Activated T-cell treated with anti-CD3 and anti-CD28 coated beads for 48 hours (primary cell): ENCODE data around the gene APCDD1L.
"Not testable (repeated sequence)": the region's sequence is repeated elsewhere in the genome, so short reads cannot be mapped to it uniquely, and the experiment has no call there.

ENCODE experiments used
- DNase-seq: peaks from one replicate; pipeline ENCODE4 v3.0.0-alpha.2; 2020; ENCODE audit warnings: low read depth

The APCDD1L gene

DNA sequence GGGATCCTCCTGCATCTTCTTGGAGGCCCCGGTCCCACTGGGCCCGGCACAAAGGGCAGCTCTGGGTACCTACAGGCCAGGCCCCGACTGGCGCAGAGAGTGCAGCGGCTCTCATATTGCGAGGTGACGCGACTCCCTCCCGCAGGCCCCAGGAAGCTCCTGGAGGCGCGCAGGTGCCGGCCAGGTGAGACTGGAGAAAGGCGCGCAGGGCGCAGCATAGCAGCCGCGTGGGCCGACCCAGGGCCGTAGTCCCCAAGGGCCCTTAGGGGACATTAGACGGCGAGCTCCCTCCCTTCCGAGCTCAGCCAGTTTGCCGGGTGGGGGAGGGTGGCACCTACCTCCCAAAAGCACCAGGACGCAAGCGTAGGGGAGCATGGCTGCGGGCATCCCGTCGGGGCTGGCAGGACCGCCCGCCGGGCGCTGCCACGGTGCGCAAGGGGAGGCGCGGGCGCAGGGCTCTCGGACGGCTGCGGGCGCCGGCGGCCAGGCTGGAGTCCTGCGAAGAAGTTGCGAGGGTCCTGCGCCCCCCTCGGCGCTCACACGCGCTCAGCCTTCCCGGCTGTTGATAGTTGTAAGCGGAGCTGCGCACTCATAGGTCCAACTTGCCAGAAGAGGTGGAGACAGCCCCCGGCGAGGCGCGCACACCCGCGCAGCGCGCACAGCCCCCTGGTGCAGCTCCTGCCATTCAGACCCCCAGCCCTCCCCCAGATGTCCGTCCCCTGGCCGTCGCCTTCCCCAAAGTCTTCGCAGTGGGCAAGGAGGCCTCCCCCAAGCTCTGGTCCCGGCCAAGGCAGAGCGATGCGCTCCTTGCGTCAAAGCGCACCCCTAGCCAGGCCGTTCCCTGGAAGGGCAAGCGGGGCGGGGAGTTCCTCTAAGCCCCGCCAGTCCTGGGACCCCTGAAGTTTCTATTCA is 622 bp downstream of the APCDD1L start:
- DNase-seq: no peak

DNA sequence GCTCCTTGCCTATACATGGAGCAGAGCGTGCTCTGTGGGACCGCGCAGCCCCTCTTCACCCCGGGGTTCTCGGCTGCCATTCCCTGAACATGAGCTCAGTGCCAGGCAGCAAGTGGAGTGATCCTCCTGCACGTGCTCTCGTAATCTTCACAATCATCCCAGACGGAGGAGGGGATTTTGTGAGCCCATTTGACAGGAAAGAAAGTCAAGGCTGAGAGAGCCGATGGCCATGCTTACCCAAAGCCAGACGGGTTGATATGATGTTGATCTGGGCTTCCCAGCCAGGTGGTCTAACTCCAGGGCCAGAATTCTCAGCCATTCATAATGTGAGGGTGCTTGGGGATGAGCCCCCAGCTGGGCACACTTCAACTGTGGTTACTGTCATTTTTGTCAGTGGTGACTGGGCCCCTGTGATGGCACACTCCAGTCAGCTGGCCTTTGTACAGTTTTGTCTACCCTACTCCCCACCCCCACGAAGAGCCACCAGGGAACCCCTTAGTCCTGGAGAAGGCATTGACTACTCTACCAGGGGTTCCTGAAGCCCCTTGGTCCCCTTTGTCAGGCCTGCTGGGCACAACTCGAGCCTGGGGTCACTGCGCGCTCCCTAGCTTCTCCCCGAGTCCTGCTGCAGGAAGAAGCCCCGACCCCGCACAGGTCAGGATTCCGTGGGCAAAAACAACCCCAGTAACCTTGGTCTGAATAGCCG is 1.5 kb downstream of the APCDD1L start:
- DNase-seq: no peak

DNA sequence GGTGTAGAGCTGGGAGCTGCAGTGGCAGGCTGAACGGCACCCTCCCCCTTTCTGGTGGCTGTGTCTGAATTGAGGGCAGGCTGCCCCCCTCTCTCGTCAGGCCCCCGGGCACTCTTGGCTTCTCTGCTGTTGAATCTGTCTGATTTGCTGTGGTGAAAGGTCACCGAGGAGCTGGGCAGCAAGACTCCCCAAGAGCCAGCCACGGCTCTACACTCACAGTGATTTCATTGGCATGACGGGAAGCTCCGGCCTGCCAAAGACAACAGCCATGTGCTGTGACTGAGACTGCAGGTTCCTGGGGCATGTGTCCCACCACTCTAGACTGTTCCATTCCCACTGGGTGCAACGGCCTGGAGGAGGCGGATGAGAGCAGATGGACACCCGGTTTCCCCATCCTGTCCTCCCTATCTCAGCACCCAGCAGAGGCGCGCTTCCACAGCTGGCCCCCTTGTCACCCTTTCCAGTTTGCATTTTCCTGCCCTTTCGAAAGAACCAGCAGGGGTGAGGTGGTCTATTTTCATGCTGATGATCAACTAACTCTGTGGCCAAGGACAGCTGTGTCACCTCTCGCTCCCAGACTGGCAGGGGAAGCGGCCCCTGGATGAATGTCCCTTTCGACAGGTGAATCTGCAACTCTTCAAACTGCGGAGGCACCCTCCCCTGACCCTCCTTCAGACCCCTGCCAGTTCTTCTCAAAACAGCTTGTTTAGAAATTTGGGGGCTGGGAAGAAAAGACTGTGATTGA is 2.2 kb downstream of the APCDD1L start:
- DNase-seq: no peak

DNA sequence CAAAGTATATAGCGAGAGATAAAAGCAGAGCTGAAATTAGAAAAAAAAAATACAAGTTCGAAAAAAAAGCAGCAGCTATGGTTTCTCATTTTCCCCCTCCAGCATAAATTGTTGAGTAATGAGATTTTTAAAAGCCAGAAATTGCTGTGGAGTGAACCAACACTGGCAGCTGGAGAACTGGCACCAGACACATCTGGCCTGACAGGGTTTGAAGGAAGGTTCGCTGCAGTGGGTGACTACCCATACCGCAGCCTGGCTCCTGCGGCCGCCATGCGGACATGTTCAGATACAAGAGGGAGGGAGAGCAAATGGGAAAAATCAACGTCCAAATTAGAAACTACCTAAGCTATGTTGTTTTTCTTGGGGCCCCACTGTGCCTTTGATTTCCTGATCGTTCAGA is 3.3 kb downstream of the APCDD1L start:
- no peak for DNase-seq

DNA sequence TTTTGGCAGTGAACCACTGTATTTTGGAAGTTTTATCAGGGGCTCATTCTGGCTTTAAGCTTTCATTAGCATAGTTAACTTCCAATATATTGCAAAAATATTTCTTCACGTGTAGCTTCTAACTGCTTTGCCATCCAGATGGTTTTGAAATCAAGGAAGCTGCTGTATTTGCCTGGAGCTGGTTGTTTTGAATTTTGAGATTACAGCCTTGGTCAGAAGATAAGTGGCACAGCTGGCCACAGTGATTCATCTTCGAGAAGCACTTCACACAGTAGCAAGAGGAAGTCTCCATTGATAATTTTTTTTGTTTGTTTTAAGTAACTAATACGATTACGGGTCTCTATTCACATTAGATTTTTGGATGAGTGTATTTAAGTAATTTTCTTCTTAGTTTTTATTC is 3.8 kb downstream of the APCDD1L start:
- DNase-seq: no peak

DNA sequence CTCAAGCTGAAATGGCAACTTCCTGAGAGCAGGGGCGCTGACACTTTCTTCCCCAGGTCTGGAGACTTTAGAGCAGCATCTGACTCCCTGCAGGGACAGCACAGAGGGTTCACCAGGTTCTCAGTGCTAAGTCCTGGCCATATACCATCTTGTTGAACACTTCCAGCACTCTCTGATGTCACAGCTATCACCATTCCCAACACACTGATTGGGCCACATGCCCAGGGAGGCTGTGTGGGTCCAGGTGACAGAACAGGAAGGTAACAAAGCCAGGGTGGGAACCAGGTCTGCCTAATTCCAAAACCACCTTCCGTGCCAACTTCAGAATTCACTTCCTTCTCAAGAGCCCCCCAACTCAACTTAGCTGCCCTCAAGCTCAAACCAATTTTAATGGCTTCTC is 4.3 kb downstream of the APCDD1L start:
- no peak for DNase-seq

DNA sequence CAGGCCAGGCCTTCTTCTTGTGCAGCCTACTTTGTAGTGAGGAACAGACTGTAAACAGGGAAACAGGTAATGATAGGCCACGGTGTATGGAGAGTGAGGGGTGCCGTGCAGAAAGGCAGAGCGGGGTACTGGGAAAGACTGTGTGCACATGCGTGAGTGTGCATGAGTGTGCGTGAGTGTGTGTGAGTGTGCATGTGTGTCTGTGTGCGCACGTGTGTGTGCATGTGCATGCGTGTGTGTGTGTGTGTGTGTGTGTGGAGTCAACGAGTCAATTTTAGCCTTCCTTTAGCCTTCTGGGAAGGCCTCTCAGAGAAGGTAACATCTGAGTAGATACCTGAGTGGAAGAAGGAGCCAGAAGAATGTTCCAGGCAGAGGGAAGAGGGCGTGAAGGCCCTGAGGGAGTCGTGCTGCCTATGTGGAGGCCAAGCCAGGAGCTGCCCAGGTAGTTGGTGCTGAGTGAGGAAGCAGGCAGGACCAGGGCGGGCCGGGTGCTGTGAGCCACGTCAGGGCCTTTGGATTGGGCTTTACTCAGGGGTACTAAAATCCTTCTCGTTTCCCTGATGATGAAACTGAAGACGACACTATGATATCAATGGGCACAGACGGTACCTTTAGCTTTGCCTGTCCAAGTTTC is 6.3 kb downstream of the APCDD1L start:
- no peak for DNase-seq

DNA sequence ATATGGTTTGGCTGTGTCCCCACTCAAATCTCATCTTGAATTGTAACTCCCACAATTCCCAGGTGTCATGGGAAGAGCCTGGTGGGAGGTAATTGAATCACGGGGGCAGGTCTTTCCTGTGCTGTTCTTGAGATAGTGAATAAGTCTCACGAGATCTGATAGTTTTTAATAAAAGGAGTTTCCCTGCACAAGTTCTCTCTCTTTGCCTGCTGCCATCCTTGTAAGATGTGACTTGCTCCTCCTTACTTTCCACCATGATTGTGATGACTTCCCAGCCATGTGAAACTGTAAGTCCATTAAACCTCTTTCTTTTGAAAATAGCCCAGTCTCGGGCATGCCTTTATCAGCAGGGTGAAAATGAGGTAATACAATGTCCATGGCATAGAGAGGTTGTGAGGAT is 8.2 kb downstream of the APCDD1L start:
- DNase-seq: not testable (repeated sequence)

DNA sequence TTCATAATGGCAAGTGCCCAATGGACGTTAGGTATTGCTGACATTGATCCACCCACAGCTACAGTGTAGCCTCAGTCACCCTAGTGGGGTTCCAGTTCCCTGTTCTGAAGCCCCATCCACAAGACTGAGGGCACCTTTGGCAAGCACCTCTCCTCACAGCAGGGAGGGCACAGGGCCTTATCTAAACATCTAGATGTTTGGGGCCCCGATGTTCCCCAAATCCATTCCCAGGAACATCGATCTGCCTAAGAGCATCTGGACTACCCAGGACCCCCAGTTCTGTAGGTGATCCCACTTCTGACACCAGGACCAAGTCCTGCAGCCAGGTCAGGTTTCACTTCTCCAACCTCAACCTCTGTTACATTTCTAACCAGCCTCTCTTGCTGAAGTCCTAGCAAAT is 10.6 kb downstream of the APCDD1L start:
- no peak for DNase-seq

DNA sequence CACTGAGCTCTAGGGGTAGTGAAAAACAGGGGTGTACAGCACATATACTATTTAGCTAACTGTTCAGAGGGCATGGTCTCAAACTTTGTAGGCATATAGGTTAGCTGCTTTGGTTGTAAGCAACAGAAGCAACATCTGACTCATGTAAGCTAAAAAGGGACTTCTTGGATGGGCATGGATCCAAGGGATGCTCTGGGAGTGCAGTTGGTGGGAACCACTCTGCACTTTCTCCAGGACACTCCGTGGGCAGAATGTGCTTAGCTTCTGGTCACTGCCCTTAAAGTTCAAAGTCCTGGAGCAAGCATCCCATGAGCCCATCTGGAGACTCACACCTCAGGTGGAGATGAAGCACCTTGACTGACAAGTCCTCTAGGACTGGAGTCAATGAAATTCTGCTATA is 11.5 kb downstream of the APCDD1L start:
- DNase-seq: no peak

DNA sequence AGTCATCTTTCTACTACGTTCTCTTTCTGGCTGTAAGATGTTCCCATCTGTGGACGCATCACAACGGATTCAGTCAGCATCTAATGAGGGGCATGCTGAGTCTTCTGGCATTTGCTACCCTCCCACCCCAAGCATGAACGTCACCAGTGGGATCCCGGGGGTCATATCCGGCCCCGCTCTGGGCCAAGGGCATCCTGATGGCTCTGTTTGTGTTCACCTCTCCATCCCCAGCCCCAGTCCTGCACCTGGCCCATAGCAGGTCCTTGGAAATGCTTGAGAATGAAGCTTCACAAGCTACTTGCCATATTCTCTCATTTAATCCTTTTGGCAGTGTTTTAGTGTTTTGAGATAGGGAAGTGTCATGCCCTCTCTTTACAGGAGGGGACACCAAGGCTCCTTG is 14.9 kb downstream of the APCDD1L start:
- DNase-seq: no peak

DNA sequence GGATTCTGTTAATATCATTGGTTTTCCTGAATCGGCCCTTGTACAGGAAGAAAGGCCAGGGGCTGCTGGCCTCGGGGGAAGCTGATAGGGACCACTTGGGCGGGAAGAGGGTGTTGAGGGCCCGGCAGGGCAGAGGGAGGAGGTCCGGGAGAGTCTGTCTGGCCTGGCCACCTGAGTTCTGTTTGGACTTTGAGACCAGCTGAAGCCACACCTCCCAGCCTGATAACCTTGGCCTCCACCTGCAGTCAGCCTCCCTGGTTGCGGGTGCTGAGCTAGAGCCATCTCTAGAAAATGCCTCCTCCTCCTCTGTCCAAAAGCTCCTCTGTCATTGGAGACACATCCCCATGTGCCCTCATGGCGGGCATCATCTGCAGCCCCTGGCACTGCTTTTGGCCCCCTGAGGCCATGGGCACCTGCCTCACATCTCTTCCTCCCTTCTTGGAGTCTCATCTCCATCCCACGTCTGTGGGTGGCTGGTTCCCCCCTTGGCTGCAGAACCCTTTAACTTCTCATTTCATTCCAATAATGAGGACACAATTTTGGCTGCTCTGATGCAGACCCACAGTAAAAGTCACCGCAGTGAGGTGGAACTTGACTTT is 16.6 kb downstream of the APCDD1L start:
- DNase-seq: no peak

DNA sequence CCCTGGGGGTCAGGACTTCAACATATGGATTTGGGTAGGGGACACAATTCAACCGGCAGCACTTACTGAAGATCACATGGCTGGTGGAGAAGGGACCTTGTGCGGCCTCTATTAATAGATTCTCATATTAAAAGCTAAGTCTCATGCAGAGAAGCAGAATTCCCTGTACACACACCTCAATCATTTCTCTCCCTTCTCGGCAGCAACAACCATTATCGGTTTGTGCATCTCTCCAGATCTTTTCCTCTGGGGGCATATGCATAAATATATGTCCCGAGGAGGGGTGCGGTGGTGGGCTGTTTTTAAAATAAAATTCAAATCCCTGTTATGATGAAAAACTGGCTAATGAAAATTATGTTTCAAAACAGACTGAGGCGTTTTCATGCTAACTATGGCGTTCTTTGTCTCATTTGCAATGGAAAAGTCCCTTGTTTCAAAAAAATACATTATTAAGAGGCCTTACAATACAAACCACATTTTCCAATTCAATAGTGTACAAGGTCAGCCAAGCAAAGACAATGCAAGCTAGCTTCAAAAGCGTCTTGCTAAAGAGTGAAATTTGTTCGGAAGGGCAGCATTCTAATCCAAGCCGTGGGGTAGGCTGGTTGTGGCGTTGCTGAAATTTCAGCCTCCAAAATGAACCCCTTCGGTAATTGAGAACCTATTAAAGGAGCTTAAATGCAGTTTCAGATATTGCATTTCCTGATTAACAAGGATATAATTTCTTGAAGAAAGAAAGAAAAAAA is 17.3 kb downstream of the APCDD1L start:
- DNase-seq: no peak

DNA sequence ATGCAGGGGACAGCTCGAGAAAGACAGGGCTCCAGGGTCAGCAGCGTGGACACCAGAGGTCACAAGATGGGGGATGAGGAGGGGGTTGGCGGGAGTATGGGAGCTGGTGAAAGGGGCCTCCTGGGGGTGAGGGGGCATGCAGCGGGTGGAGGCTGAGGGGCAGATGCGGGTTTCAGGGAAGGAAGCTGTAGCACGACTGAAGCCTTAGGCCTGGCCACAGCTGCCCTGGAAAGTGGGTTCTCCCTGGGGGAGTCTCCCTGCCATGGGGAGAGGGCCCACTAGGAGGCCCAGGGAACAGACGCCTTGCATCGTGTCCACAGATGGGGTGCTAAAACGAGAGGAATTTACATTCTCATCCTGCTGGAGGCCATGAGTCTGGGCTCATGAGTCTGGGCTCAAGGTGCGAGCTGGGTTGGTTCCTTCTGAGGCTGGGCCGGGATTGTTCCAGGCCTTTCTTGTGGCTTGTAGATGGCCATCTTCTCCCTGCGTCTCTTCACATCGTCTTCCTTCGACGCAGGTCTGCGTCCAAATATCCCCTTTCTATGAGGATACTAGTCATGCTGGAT is 18.0 kb downstream of the APCDD1L start:
- no peak for DNase-seq

DNA sequence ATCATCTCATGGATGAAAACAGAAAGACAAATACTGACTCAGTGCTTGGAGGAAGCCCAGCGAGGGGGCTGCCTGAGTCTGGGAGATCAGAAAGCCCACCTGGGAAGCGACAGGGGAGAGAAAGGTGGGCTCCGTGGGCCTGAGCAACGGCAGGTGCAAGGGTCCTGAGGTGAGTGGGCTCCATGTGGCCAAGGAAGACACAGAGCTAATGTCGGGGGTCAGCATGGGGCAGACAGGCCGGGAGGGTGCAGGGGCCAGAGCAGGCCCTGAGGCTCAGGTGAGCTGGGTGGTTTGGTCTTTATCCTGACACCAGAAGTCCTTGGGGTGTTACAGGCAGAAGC is 18.8 kb downstream of the APCDD1L start:
- no peak for DNase-seq

DNA sequence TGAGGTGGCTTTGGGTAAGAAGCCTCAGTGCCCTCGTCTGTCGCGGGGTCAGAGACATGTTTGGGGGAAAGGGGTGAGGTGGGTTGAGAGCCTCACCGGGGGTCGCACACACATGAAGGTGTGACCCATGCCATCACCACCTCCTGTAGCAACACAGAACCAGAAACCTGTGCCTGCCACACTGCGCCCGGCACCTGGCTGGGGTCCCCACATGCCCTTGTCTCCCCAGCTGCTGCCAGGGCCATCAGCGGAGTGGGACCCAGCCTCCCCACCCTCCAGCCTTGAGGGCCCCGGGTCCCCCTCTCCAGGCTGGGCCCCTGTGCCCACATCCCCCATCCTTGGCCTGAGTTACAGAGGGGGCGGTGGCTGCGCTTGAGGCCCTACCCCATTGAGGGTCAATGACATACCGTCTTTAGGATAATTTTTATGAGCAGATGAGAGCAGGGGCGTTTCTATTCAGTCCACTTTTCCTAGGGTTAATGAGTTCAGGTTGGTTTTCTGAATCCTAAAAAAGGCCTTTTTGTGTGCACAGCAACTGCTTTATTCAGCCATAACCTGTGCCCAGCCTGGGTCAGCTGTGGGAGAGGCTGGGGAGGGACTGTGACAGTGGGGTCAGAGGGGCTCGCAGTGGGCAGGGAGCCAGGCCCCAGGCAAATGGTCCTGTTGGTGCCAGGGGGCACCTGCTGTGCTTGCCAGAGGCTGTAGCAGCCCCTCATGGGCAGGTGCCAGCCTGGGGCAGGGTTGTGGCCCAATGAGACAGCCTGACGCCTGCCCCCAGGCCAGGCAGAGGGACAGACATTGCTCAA is 19.4 kb downstream of the APCDD1L start:
- no peak for DNase-seq

DNA sequence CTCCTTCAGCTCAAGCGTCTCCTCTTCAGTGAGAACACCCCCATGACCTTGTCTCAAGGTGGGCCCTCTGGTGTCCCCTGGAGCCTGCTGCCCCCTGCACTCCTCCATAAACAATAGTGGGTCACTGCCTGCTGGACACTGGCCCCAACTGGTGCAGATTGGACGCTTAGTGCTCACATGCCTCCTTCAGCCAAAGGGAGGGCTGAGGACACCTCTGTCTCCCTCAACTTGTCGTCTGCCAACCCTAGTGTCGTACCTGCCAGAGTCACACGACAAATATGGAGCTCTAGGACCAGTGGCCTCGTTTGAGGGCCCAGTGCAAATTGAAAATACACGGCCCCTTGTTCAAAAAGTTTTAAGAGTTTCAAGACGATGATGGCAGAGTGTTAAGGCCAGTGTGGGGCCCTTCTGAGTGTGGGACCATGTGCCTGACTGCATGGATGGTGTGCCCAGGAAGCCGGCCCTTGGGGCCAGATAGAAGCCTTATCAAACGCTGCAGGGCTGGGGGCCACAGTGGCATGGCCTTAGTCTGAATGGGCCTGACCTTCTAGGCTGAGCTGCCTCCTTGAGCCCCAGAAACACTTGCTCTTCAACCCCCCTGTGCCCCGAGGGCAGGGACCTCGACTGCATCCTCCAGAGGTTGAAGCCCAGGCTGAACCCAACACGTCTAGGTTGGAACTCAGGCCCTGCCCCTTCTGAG is 20.1 kb downstream of the APCDD1L start:
- no peak for DNase-seq

DNA sequence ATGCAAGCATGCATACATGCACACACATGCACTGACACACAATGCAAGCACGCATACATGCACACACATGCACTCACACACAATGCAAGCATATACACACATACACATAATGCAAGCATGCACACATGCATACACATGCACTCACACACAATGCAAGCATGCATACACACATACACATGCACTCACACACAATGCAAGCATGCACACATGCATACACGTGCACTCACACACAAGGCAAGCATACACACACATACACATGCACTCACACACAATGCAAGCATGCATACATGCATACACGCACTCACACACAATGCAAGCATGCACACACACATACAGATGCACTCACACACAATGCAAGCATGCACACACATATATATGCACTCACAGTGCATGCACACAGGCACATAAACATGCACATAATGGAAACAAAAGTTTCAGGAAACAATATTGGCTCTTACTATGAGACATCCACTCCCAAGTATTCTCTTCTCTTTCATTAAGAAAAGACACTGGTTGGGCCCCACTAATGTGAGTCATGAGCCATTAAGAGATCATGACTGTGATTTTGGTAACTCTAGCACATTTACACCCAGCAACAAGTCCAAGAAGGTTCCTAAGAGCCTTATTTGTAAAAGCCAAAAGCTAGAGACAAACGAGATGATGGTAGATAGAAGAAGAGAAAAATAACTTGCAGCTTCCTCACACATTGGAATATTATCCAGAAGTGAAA is 22.2 kb downstream of the APCDD1L start:
- DNase-seq: no peak
